Fibroblast of upper back skin (primary cell): ENCODE data around the gene CIDEB.
"Not testable (repeated sequence)": the region's sequence is repeated elsewhere in the genome, so short reads cannot be mapped to it uniquely, and the experiment has no call there.

Source experiments
- DNase-seq: peaks from one replicate; pipeline ENCODE4 v3.0.0-alpha.2; 2013

Gene CIDEB

GRCh38 chr14:24332268-24332993 is 24.7 kb upstream of the CIDEB start:
- peak; percentile 50 for DNase-seq

- no peak for DNase-seq
Observed at GRCh38 chr14:24331731-24332267, 24.0 kb upstream of the CIDEB start.

GRCh38 chr14:24330973-24331674 is 23.3 kb upstream of the CIDEB start:
- no peak for DNase-seq

- DNase-seq: no peak
Observed at GRCh38 chr14:24329736-24330135, 22.0 kb upstream of the CIDEB start.

- no peak for DNase-seq
Observed at GRCh38 chr14:24329073-24329663, 21.4 kb upstream of the CIDEB start.

GRCh38 chr14:24327914-24328313 is 20.1 kb upstream of the CIDEB start:
- DNase-seq: not testable (repeated sequence)

GRCh38 chr14:24327303-24327702 is 19.5 kb upstream of the CIDEB start:
- DNase-seq: no peak

- DNase-seq: no peak
Observed at GRCh38 chr14:24325963-24326362, 18.2 kb upstream of the CIDEB start.

- DNase-seq: no peak
Observed at GRCh38 chr14:24325041-24325530, 17.3 kb upstream of the CIDEB start.

GRCh38 chr14:24324024-24324423 is 16.2 kb upstream of the CIDEB start:
- DNase-seq: no peak

GRCh38 chr14:24323341-24323740 is 15.6 kb upstream of the CIDEB start:
- DNase-seq: no peak

- DNase-seq: no peak
Observed at GRCh38 chr14:24322672-24323071, 14.9 kb upstream of the CIDEB start.

- no peak for DNase-seq
Observed at GRCh38 chr14:24321212-24321975, 13.6 kb upstream of the CIDEB start.

GRCh38 chr14:24317141-24317928 is 9.6 kb upstream of the CIDEB start:
- peak; percentile 16 for DNase-seq

- DNase-seq: no peak
Observed at GRCh38 chr14:24316597-24316950, 8.8 kb upstream of the CIDEB start.

- DNase-seq: no peak
Observed at GRCh38 chr14:24315807-24316596, 8.2 kb upstream of the CIDEB start.

GRCh38 chr14:24315243-24315806 is 7.5 kb upstream of the CIDEB start:
- no peak for DNase-seq

- DNase-seq: no peak
Observed at GRCh38 chr14:24314377-24315193, 6.8 kb upstream of the CIDEB start.

- DNase-seq: no peak
Observed at GRCh38 chr14:24313913-24314312, 6.1 kb upstream of the CIDEB start.
